ENCODE measurements around the gene DPF3. TPM values are rescaled to one million over a fixed set of nuclear protein-coding genes. Genes with fewer than 3 reads are reported as not detected.
A peak's percentile ranks its signal among the peaks of the same experiment; 100 is the strongest.

DPF3 gene
- total and polyA plus RNA-seq, 2 of the 13 experiments (the other 11 are each of a cell fraction or from before 2014, with no cell fraction given): 0.09 to 0.60 TPM

DNA sequence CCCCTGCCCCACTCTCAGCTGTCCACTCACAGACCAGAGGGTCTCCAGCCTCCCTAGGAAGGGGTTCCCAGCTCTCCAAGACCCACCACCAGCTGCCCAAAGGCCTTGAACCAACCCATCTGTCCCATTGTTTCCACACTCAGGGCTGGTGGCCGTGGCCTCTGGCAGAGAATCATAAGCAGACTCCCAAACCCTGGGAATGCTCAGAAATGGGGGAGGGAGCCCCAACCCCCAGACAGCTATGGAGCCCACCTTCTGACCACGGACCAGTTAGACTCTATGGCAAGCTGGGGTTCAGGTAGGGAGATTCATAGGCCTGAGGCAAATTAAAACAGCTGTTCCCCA lies 280.0 kb downstream of the DPF3 start:
- Histone ChIP-seq H3K36me3 (replicated peaks in 1 of 2; ENCODE audit: control insufficient read depth in 1 of 2, insufficient read depth in 2 of 2, low read length in 2 of 2) (no peaks in the 10 kb centered on the region), H3K27ac (ENCODE audit: extremely low read length, insufficient read depth, low read length) (no peak overlapping the region), H3K4me3 (replicated peaks in 1 of 3; ENCODE audit: insufficient read depth in 1 of 3, low read depth in 2 of 3, low read length in 3 of 3) (no peak overlapping the region), H3K9me3 (ENCODE audit: low read length) (no peaks in the 10 kb centered on the region), H3K27me3 (ENCODE audit: control insufficient read depth in 1 of 2, insufficient read depth in 2 of 2, low read length in 2 of 2) (peaks cover 0 to 9% of the 10 kb centered on the region in 2 experiments; a peak in 2 of 5 replicates), H3K9ac (ENCODE audit: insufficient read depth, low read depth, low read length) (no peak overlapping the region), H2AFZ (ENCODE audit: low read length) (no peak overlapping the region), H4K20me1 (ENCODE audit: insufficient read depth, low read length) (no peaks in the 10 kb centered on the region), H3K4me2 (ENCODE audit: low read depth, low read length) (no peak overlapping the region), H3K79me2 (ENCODE audit: insufficient read depth, low read length) (no peaks in the 10 kb centered on the region), H3K4me1 (ENCODE audit: insufficient read depth, low read length) (no peaks in the 10 kb centered on the region)
- TF ChIP-seq GPN1 (CRISPR knock-in tag; IDR thresholded peaks at IDR 0.05; ENCODE audit: borderline replicate concordance) (no peak), ZBTB20 (CRISPR knock-in tag; IDR thresholded peaks at IDR 0.05; ENCODE audit: borderline replicate concordance, low read depth) (no peak)
- ChIA-PET POLR2A (no interaction called here), CTCF (ENCODE audit: low intra/inter-chr PET ratio, low total read pairs) (no interaction called here)
- intact Hi-C loops (cut with micrococcal nuclease; ENCODE audit: unreplicated experiment): no loop called here
- 0% methylated on average over 2 of the region's 2 CpGs for WGBS (ENCODE audit: low lambda C conversion rate)
- DNase-seq (ENCODE audit: low spot score) (no peak), ATAC-seq (no peak), FAIRE-seq (no peak)
- BruUV-seq (replicated peaks): no TSS peak
- in situ Hi-C loops (cut with HindIII; ENCODE audit: extremely low pct_ligation_motif_present, low pct_unique_long_range_greater_than_20kb): no loop called here

DNA sequence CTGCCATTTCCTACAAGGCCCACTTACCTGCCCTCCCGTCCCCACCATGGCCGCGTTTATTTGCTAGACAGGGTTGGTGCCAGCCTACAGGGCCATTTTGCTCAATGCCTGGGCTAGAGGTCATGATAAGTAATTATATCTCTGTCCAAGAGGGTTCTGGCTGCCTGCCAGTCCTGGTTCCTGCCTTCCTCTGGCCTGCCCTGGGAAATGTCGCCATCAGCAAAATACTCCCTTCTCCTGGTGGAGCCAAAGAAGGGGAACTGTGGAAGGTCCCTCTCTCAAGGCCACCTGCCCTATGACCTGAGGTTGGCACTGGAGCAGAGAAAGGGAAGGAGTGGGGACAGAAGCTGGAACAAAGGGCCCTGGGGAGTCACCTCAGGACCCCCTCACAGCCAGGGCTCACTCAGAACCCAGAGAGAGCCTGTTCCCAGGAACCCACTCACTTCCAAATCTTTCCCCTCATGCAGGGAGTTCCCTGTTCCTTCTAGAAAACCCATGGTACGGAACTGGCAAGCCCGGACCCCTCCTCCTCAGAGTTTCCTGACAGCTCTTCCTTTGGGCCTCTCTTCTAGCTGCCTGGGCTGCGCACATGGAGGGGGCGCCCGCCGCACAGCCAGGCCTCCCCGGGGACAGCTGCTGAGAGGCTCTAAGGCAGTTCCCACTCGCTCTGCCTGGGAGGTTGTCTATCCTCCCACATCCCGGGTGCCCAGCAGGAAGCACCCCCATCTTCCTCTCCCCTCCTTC lies 280.5 kb downstream of the DPF3 start:
- ChIA-PET POLR2A (no interaction called here), CTCF (ENCODE audit: low intra/inter-chr PET ratio, low total read pairs) (no interaction called here)
- TF ChIP-seq MAFK (conservative IDR thresholded peaks at IDR 0.05 in 1 of 2, IDR thresholded peaks at IDR 0.05 in 1 of 2; ENCODE audit: low read length in 2 of 2) (peak; percentile 11 to 51; a peak in 2 of 4 replicates), MAFF (IDR thresholded peaks at IDR 0.05; ENCODE audit: low read depth, low read length) (0 out of 2 replicates have a peak, but pooled peaks have one; percentile 2), TSC22D2 (CRISPR knock-in tag; IDR thresholded peaks at IDR 0.05; ENCODE audit: borderline replicate concordance) (no peak), KLF11 (CRISPR knock-in tag; IDR thresholded peaks at IDR 0.05) (no peak)
- WGBS (ENCODE audit: low lambda C conversion rate): 22% methylated on average over 5 of the region's 13 CpGs
- intact Hi-C loops (cut with micrococcal nuclease; ENCODE audit: unreplicated experiment): no loop called here
- Histone ChIP-seq H3K79me2 (ENCODE audit: insufficient read depth, low read length) (no peaks in the 10 kb centered on the region), H2AFZ (ENCODE audit: low read length) (no peak overlapping the region), H3K4me2 (ENCODE audit: low read depth, low read length) (no peak overlapping the region), H3K9ac (ENCODE audit: insufficient read depth, low read depth, low read length) (no peak overlapping the region), H3K9me3 (ENCODE audit: low read length) (no peaks in the 10 kb centered on the region), H3K36me3 (replicated peaks in 1 of 2; ENCODE audit: control insufficient read depth in 1 of 2, insufficient read depth in 2 of 2, low read length in 2 of 2) (no peaks in the 10 kb centered on the region), H3K4me1 (ENCODE audit: insufficient read depth, low read length) (no peaks in the 10 kb centered on the region), H4K20me1 (ENCODE audit: insufficient read depth, low read length) (no peaks in the 10 kb centered on the region), H3K27me3 (ENCODE audit: control insufficient read depth in 1 of 2, insufficient read depth in 2 of 2, low read length in 2 of 2) (peaks cover 0 to 14% of the 10 kb centered on the region in 2 experiments; a peak in 2 of 5 replicates), H3K4me3 (replicated peaks in 1 of 3; ENCODE audit: insufficient read depth in 1 of 3, low read depth in 2 of 3, low read length in 3 of 3) (no peak overlapping the region), H3K27ac (ENCODE audit: extremely low read length, insufficient read depth, low read length) (no peak overlapping the region)
- ATAC-seq: no peak
- in situ Hi-C loops (cut with HindIII; ENCODE audit: extremely low pct_ligation_motif_present, low pct_unique_long_range_greater_than_20kb): no loop called here
- no peak for DNase-seq (ENCODE audit: low spot score)
- no TSS peak for BruUV-seq (replicated peaks)
- FAIRE-seq: no peak
